Mesenchymal stem cell (in vitro differentiated cells and primary cell): ENCODE measurements around the gene SDF2.

Experiments used
- DNase-seq: peaks from one replicate; pipeline ENCODE4 v3.0.0-alpha.2; 2013
- H2AFZ ChIP-seq: one replicate; pipeline ENCODE4 v1.6.1; 2013; ENCODE audit warnings: low read depth, mild to moderate bottlenecking, control low read depth, inconsistent platforms, low read length, moderate library complexity
- H2AK5ac ChIP-seq: 2 replicates; pipeline ENCODE4 v1.6.1; 2013; ENCODE audit warnings: low read length, moderate library complexity, mild to moderate bottlenecking, inconsistent platforms; ENCODE audit not compliant: severe bottlenecking
- H2BK120ac ChIP-seq: one replicate; pipeline ENCODE4 v1.6.1; 2013; ENCODE audit warnings: low read depth, mild to moderate bottlenecking, inconsistent platforms, low read length, moderate library complexity
- H2BK12ac ChIP-seq, 2 experiments: one replicate each; pipeline ENCODE4 v1.6.1; 2013; ENCODE audit warnings: inconsistent platforms in 2 of 2, low read length in 2 of 2, mild to moderate bottlenecking in 2 of 2, moderate library complexity in 2 of 2, control low read depth in 1 of 2
- H2BK15ac ChIP-seq: one replicate; pipeline ENCODE4 v1.6.1; 2013; ENCODE audit warnings: mild to moderate bottlenecking, low read depth, inconsistent platforms; ENCODE audit not compliant: poor library complexity, severe bottlenecking
- H2BK5ac ChIP-seq: 2 replicates; pipeline ENCODE4 v1.6.1; 2013; ENCODE audit warnings: low read depth, mild to moderate bottlenecking, low read length, control low read depth, inconsistent platforms; ENCODE audit not compliant: poor library complexity, severe bottlenecking
- H3K14ac ChIP-seq, 2 experiments: one replicate each; pipeline ENCODE4 v1.6.1; 2013; ENCODE audit warnings: inconsistent platforms in 2 of 2, low read length in 2 of 2, control low read depth in 1 of 2, mild to moderate bottlenecking in 1 of 2, moderate library complexity in 1 of 2
- H3K18ac ChIP-seq, 2 experiments: one replicate each; pipeline ENCODE4 v1.6.1; 2013; ENCODE audit warnings: inconsistent platforms in 2 of 2, low read length in 2 of 2, control low read depth in 1 of 2, low read depth in 1 of 2, mild to moderate bottlenecking in 1 of 2
- H3K23ac ChIP-seq, 2 experiments: one replicate each; pipeline ENCODE4 v1.6.1; 2013; ENCODE audit warnings: inconsistent platforms in 2 of 2, low read length in 2 of 2, mild to moderate bottlenecking in 2 of 2, moderate library complexity in 2 of 2, control low read depth in 1 of 2
- H3K27ac ChIP-seq: 2 replicates; pipeline ENCODE4 v1.5.1; 2013; ENCODE audit warnings: mild to moderate bottlenecking, moderate library complexity, low read length, control low read depth, inconsistent platforms; ENCODE audit not compliant: poor library complexity, severe bottlenecking
- H3K27me3 ChIP-seq, 2 experiments: 2 replicates each; pipeline versions ENCODE4 v1.6.1 to v1.7.0; 2013; ENCODE audit warnings: low read length in 2 of 2, mild to moderate bottlenecking in 2 of 2, moderate library complexity in 2 of 2, control low read depth in 1 of 2, inconsistent platforms in 1 of 2; ENCODE audit not compliant: control insufficient read depth in 1 of 2, insufficient read depth in 1 of 2
- H3K36me3 ChIP-seq, 2 experiments: 2 replicates each; pipeline versions ENCODE4 v1.6.1 to v1.7.0; 2013; ENCODE audit warnings: low read length in 2 of 2, control low read depth in 1 of 2, inconsistent platforms in 1 of 2, low read depth in 1 of 2, mild to moderate bottlenecking in 1 of 2; ENCODE audit not compliant: insufficient read depth in 2 of 2, control insufficient read depth in 1 of 2
- H3K4ac ChIP-seq, 2 experiments: one replicate each; pipeline ENCODE4 v1.6.1; 2013; ENCODE audit warnings: inconsistent platforms in 2 of 2, low read length in 2 of 2, mild to moderate bottlenecking in 2 of 2, moderate library complexity in 2 of 2, control low read depth in 1 of 2, low read depth in 1 of 2
- H3K4me1 ChIP-seq: 2 replicates; pipeline ENCODE4 v1.6.1; 2013; ENCODE audit warnings: low read depth, low read length, control low read depth; ENCODE audit not compliant: control insufficient read depth, insufficient read depth
- H3K4me2 ChIP-seq: 2 replicates; pipeline ENCODE4 v1.6.1; 2013; ENCODE audit warnings: low read length, mild to moderate bottlenecking, inconsistent platforms; ENCODE audit not compliant: poor library complexity, severe bottlenecking
- H3K4me3 ChIP-seq, 2 experiments: 2 replicates each; pipeline versions ENCODE4 v1.5.1 to v1.7.0; 2013; ENCODE audit warnings: low read length in 2 of 2, mild to moderate bottlenecking in 2 of 2, control low read depth in 1 of 2, low read depth in 1 of 2; ENCODE audit not compliant: insufficient read depth in 1 of 2
- H3K79me1 ChIP-seq: replicated peaks from 2 replicates; pipeline ENCODE4 v1.6.1; 2013; ENCODE audit warnings: mild to moderate bottlenecking, control low read depth, low read length, inconsistent platforms; ENCODE audit not compliant: poor library complexity, severe bottlenecking
- H3K9ac ChIP-seq: 2 replicates; pipeline ENCODE4 v1.7.0; 2013; ENCODE audit warnings: mild to moderate bottlenecking, low read length, moderate library complexity
- H3K9me3 ChIP-seq: 2 replicates; pipeline ENCODE4 v1.7.0; 2013; ENCODE audit warnings: mild to moderate bottlenecking, low read length; ENCODE audit not compliant: control insufficient read depth
- H4K8ac ChIP-seq: one replicate; pipeline ENCODE4 v1.6.1; 2013; ENCODE audit warnings: inconsistent platforms, mild to moderate bottlenecking, low read length, moderate library complexity
- H4K91ac ChIP-seq: one replicate; pipeline ENCODE4 v1.6.1; 2013; ENCODE audit warnings: mild to moderate bottlenecking, low read length, inconsistent platforms
- WGBS: methylation state at CpG from one replicate; pipeline ENCODE4 v1.1.7; 2013; ENCODE audit warnings: mixed read lengths; 5-methylcytosine and 5-hydroxymethylcytosine counted together

SDF2 gene

GRCh38 chr17:28700278-28700677 lies 38.6 kb upstream of the SDF2 start:
- H2AK5ac ChIP-seq, result no peak overlapping the region

GRCh38 chr17:28698253-28698941 lies 36.7 kb upstream of the SDF2 start:
- Histone ChIP-seq H3K18ac (no peak overlapping the region), H3K4me3 (no peak overlapping the region), H3K27ac (no peak overlapping the region), H3K27me3 (no peaks in the 10 kb centered on the region), H2BK120ac (no peak overlapping the region), H3K4me1 (peaks cover 4% of the 10 kb centered on the region), H2AFZ (no peak overlapping the region), H4K8ac (no peak overlapping the region), H4K91ac (no peak overlapping the region), H2BK12ac (no peak overlapping the region), H3K4me2 (no peak overlapping the region), H3K23ac (no peak overlapping the region), H2BK5ac (no peak overlapping the region), H3K9ac (no peak overlapping the region), H2BK15ac (no peak overlapping the region), H3K36me3 (peaks cover 93 to 99% of the 10 kb centered on the region in 2 experiments), H3K4ac (no peak overlapping the region), H3K9me3 (no peaks in the 10 kb centered on the region), H3K14ac (no peak overlapping the region), H3K79me1 (peaks cover 16% of the 10 kb centered on the region), H2AK5ac (no peak overlapping the region)
- WGBS, result 98% methylated on average over 6 of the region's 6 CpGs
- no peak for DNase-seq

More at GRCh38 chr17:28700278-28700677, 38.6 kb upstream of the SDF2 start:
- H3K27me3 ChIP-seq, result no peaks in the 10 kb centered on the region
- H2BK12ac ChIP-seq, result no peak overlapping the region
- H2BK5ac ChIP-seq, result no peak overlapping the region
- no peaks in the 10 kb centered on the region for H3K9me3 ChIP-seq
- DNase-seq, result no peak
- H3K4me3 ChIP-seq, result no peak overlapping the region
- H3K27ac ChIP-seq, result no peak overlapping the region
- no peak overlapping the region for H3K23ac ChIP-seq
- no peak overlapping the region for H4K8ac ChIP-seq
- H3K4ac ChIP-seq, result no peak overlapping the region
- peaks cover 96 to 98% of the 10 kb centered on the region in 2 experiments for H3K36me3 ChIP-seq
- no peak overlapping the region for H2AFZ ChIP-seq
- H2BK15ac ChIP-seq, result no peak overlapping the region
- no peak overlapping the region for H3K9ac ChIP-seq
- no peak overlapping the region for H3K18ac ChIP-seq
- no peak overlapping the region for H3K14ac ChIP-seq
- peaks cover 11% of the 10 kb centered on the region for H3K79me1 ChIP-seq
- H4K91ac ChIP-seq, result no peak overlapping the region
- H2BK120ac ChIP-seq, result no peak overlapping the region
- H3K4me2 ChIP-seq, result no peak overlapping the region
- H3K4me1 ChIP-seq, result peaks cover 4% of the 10 kb centered on the region
- WGBS, result 98% methylated on average over 8 of the region's 8 CpGs

- Histone ChIP-seq H3K79me1 (peaks cover 14% of the 10 kb centered on the region), H3K4me2 (no peak overlapping the region), H4K8ac (no peak overlapping the region), H3K18ac (no peak overlapping the region), H2BK12ac (no peak overlapping the region), H3K27me3 (no peaks in the 10 kb centered on the region), H3K4ac (no peak overlapping the region), H2AFZ (no peak overlapping the region), H3K14ac (no peak overlapping the region), H3K9ac (no peak overlapping the region), H3K27ac (no peak overlapping the region), H3K36me3 (peaks cover 85 to 92% of the 10 kb centered on the region in 2 experiments), H4K91ac (no peak overlapping the region), H2AK5ac (no peak overlapping the region), H3K23ac (no peak overlapping the region), H3K4me3 (no peak overlapping the region), H2BK5ac (no peak overlapping the region), H3K4me1 (no peaks in the 10 kb centered on the region), H2BK120ac (no peak overlapping the region), H3K9me3 (no peaks in the 10 kb centered on the region), H2BK15ac (no peak overlapping the region)
- DNase-seq, result no peak
- WGBS, result 100% methylated on average over 1 of the region's 1 CpG
Observed at GRCh38 chr17:28693869-28694268, 32.2 kb upstream of the SDF2 start.

GRCh38 chr17:28689011-28689410 lies 27.3 kb upstream of the SDF2 start:
- no peak overlapping the region for H2AFZ ChIP-seq
- no peak overlapping the region for H3K18ac ChIP-seq
- no peak overlapping the region for H3K9ac ChIP-seq
- H4K91ac ChIP-seq, result no peak overlapping the region
- H3K4me3 ChIP-seq, result no peak overlapping the region
- H3K23ac ChIP-seq, result no peak overlapping the region
- no peak overlapping the region for H2BK120ac ChIP-seq
- no peaks in the 10 kb centered on the region for H3K27me3 ChIP-seq
- no peak overlapping the region for H2AK5ac ChIP-seq
- H2BK5ac ChIP-seq, result no peak overlapping the region
- DNase-seq, result no peak
- no peak overlapping the region for H3K14ac ChIP-seq
- H3K4ac ChIP-seq, result no peak overlapping the region
- H3K4me1 ChIP-seq, result no peaks in the 10 kb centered on the region
- no peak overlapping the region for H2BK15ac ChIP-seq
- H2BK12ac ChIP-seq, result no peak overlapping the region
- no peak overlapping the region for H4K8ac ChIP-seq
- no peak overlapping the region for H3K4me2 ChIP-seq
- peaks cover 80 to 93% of the 10 kb centered on the region in 2 experiments for H3K36me3 ChIP-seq
- WGBS, result 100% methylated on average over 2 of the region's 3 CpGs
- no peaks in the 10 kb centered on the region for H3K9me3 ChIP-seq
- H3K79me1 ChIP-seq, result peaks cover 16% of the 10 kb centered on the region
- H3K27ac ChIP-seq, result no peak overlapping the region
